Right lobe of liver (tissue), 6 donors: ENCODE results near the gene ONECUT1. TPM values are rescaled to one million over a fixed set of nuclear protein-coding genes. Genes with fewer than 3 reads are reported as not detected.
A peak's percentile ranks its signal among the peaks of the same experiment; 100 is the strongest.

Source experiments
- ATAC-seq, 4 donors: fragments of 200-7000 bp; cut with Tn5 transposase; one replicate each; pipeline ENCODE4 v1.9.1; 2020; ENCODE audit warnings: mild to moderate bottlenecking in 4 of 4, moderate library complexity in 4 of 4
- DNase-seq, 3 donors: peaks; one replicate each; pipeline ENCODE4 v3.0.0-alpha.2; 2020
- H3K27ac ChIP-seq, 3 donors: fragments of 200-600 bp; one replicate each; pipeline ENCODE4 v1.8.0; 2022
- H3K27me3 ChIP-seq, 2 donors: fragments of 200-600 bp; one replicate each; pipeline ENCODE4 v1.8.0; 2022
- H3K36me3 ChIP-seq, 4 donors: fragments of 200-600 bp; sonication (generic) in 1 of 4; one replicate each; pipeline versions ENCODE4 v1.5.1 to v1.8.0; 2017 to 2022; ENCODE audit warnings: control low read depth in 1 of 4
- H3K4me1 ChIP-seq, 4 donors: fragments of 200-600 bp; sonication (generic) in 1 of 4; one replicate each; pipeline versions ENCODE4 v1.5.1 to v1.8.0; 2017 to 2022; ENCODE audit warnings: control low read depth in 1 of 4
- H3K4me3 ChIP-seq, 3 donors: fragments of 200-600 bp; one replicate each; pipeline ENCODE4 v1.8.0; 2022
- H3K9me3 ChIP-seq, 4 donors: fragments of 200-600 bp; sonication (generic) in 1 of 4; one replicate each; pipeline versions ENCODE4 v1.5.1 to v1.8.0; 2017 to 2022; ENCODE audit warnings: control low read depth in 1 of 4
- CTCF ChIP-seq, 4 donors: fragments of 200-600 bp in 3 of 4; fragments of 450-650 bp in 1 of 4; IDR thresholded peaks; one replicate each; pipeline versions ENCODE4 v1.5.1 to v1.8.0; 2016 to 2022; ENCODE audit warnings: antibody characterized with exemption in 4 of 4, mild to moderate bottlenecking in 2 of 4
- POLR2A ChIP-seq: fragments of 450-650 bp; IDR thresholded peaks from one replicate; pipeline ENCODE4 v1.6.1; 2017; ENCODE audit warnings: antibody characterized with exemption, mild to moderate bottlenecking
- WGBS: methylation state at CpG from one replicate; pipeline ENCODE4 v1.1.6; 2018; ENCODE audit warnings: low coverage, low lambda C conversion rate; ENCODE audit not compliant: insufficient coverage; ENCODE audit errors: missing lambda C conversion rate; 5-methylcytosine and 5-hydroxymethylcytosine counted together
- intact Hi-C, 2 donors: fragments of 100-400 bp; cut with DNase I; formaldehyde crosslinking; loops; one replicate each; pipeline versions ENCODE4 v1.11.2 to v1.14.1; 2022
- total RNA-seq, 6 experiments: library from RNA; depleted of rRNA in 2 of 6; stranded (reverse); fragments of >200 nt in 2 of 6; fragmentation: NEBNext Ultra II Directional in 3 of 6; extraction: Animal tissue kit (Norgen Biotek cat#: 25700) in 3 of 6; gene quantifications; one replicate each; pipeline versions ENCODE4 v1.1.0 to v1.2.4, GENCODE V29; 2016 to 2023
- donor health status: DM: no; HTN: yes; CAD: no.
- donor health status: DM: no; HTN: no; CAD: no.
- donor health status: DM: no; HTN: no; CAD: no.
- donor health status: DM: no; HTN: yes; CAD: no.
- donor health status: DM: no; HTN: yes; CAD: no.

Gene ONECUT1
- total RNA-seq, 6 experiments from 2014 or later, result 41.3 to 58.2 (median 52.5) TPM

GRCh38 chr15:52760562-52760961 lies 29.6 kb downstream of the ONECUT1 start:
- no peak for TF ChIP-seq CTCF (IDR thresholded peaks at IDR 0.05)
- TF ChIP-seq POLR2A, result no peak
- Histone ChIP-seq H3K36me3 (peaks cover 0 to 38% (median 16%) of the 10 kb centered on the region in 4 donors), H3K4me3 (no peak overlapping the region), H3K9me3 (no peaks in the 10 kb centered on the region), H3K4me1 (peaks cover 0 to 22% (median 5%) of the 10 kb centered on the region in 4 donors), H3K27ac (no peak overlapping the region), H3K27me3 (no peaks in the 10 kb centered on the region)
- ATAC-seq, result no peak
- intact Hi-C loops, result no loop called here
- DNase-seq, result no peak
- 77% methylated on average over 1 of the region's 1 CpG for WGBS

GRCh38 chr15:52759969-52760368 lies 30.2 kb downstream of the ONECUT1 start:
- intact Hi-C loops, result no loop called here
- no peak for DNase-seq
- TF ChIP-seq POLR2A, result no peak
- no peak for TF ChIP-seq CTCF (IDR thresholded peaks at IDR 0.05)

GRCh38 chr15:52757496-52757895 lies 32.6 kb downstream of the ONECUT1 start:
- no peak for ATAC-seq
- WGBS, result 72% methylated on average over 5 of the region's 6 CpGs

More at GRCh38 chr15:52759969-52760368, 30.2 kb downstream of the ONECUT1 start:
- WGBS, result 91% methylated on average over 6 of the region's 6 CpGs
- Histone ChIP-seq H3K9me3 (no peaks in the 10 kb centered on the region), H3K27ac (no peak overlapping the region), H3K4me1 (peaks cover 0 to 16% (median 3%) of the 10 kb centered on the region in 4 donors), H3K4me3 (no peak overlapping the region), H3K36me3 (peaks cover 0 to 44% (median 19%) of the 10 kb centered on the region in 4 donors), H3K27me3 (no peaks in the 10 kb centered on the region)
- ATAC-seq, result no peak

GRCh38 chr15:52751522-52751921 lies 38.6 kb downstream of the ONECUT1 start:
- ATAC-seq, result peak in 1 of 4 donors; percentile 10
- DNase-seq, result no peak
- H3K4me3 ChIP-seq, result no peak overlapping the region
- H3K36me3 ChIP-seq, result peaks cover 0 to 16% (median 8%) of the 10 kb centered on the region in 4 donors
- intact Hi-C loops, result no loop called here
- H3K9me3 ChIP-seq, result no peaks in the 10 kb centered on the region
- no peak overlapping the region for H3K27ac ChIP-seq
- H3K27me3 ChIP-seq, result no peaks in the 10 kb centered on the region
- WGBS, result 62% methylated on average over 2 of the region's 2 CpGs
- TF ChIP-seq CTCF (IDR thresholded peaks at IDR 0.05) (no peak), POLR2A (no peak)
- no peaks in the 10 kb centered on the region for H3K4me1 ChIP-seq

More at GRCh38 chr15:52757496-52757895, 32.6 kb downstream of the ONECUT1 start:
- Histone ChIP-seq H3K27me3 (no peaks in the 10 kb centered on the region), H3K9me3 (no peaks in the 10 kb centered on the region), H3K4me3 (no peak overlapping the region), H3K36me3 (peaks cover 0 to 46% (median 19%) of the 10 kb centered on the region in 4 donors), H3K4me1 (no peaks in the 10 kb centered on the region), H3K27ac (no peak overlapping the region)
- DNase-seq, result no peak
- intact Hi-C loops, result no loop called here
- no peak for TF ChIP-seq CTCF (IDR thresholded peaks at IDR 0.05)
- no peak for TF ChIP-seq POLR2A

GRCh38 chr15:52749258-52749657 lies 40.9 kb downstream of the ONECUT1 start:
- ATAC-seq, result peak in 1 of 4 donors; percentile 19
- WGBS, result 49% methylated on average over 4 of the region's 4 CpGs
- H3K27ac ChIP-seq, result no peak overlapping the region
- no peaks in the 10 kb centered on the region for H3K4me1 ChIP-seq
- H3K9me3 ChIP-seq, result no peaks in the 10 kb centered on the region
- H3K36me3 ChIP-seq, result no peaks in the 10 kb centered on the region
- intact Hi-C loops, result no loop called here
- no peak for DNase-seq
- TF ChIP-seq CTCF (IDR thresholded peaks at IDR 0.05) (no peak), POLR2A (no peak)
- H3K4me3 ChIP-seq, result no peak overlapping the region
- no peaks in the 10 kb centered on the region for H3K27me3 ChIP-seq
